Stimulated activated naive CD4-positive, alpha-beta T cell (primary cell): Measurements from ENCODE around the gene C3orf49.

Experiments used
- DNase-seq, 6 experiments: peaks; one replicate each; lab custom pipeline; 2025; lab: John Stamatoyannopoulos, UW

C3orf49 gene

DNA sequence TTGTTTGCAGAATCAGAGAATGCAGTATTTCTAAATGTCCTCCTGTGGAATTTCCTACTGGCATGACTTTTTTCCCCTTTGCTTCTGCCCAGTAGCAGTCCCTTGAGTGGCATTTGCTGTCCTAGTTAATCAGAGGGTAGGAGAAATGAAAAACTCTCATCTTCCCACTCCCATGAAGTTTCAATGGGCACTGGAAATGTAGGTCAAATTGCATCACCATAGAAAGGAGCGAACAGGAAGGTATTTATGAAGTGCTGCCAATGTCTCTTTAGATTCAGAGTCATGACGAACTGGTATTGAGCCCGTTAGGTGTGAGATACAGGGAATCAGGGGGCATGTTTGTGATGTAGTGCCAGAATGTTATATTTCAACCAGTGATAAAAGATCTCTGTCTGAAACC lies 67.8 kb downstream of the C3orf49 start:
- DNase-seq = no peak

DNA sequence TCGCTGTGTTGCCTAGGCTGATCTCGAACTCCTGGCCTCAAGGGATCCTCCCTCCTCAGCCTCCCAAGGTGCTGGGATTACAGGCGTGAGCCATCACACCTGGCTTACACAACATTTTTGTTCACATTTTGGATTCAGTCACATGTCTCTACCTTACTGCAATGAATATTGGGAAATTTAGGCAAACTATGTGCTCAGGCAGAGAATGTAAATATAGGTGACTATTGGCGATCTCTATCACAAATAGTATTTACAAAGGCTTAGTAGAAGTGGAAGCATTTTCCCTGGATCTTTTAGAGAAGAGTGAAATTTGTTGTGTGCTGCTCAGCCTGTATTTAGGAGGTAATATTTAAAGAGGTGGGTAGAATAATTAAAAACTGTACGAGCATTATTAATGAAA lies 72.4 kb downstream of the C3orf49 start:
- no peak for DNase-seq

DNA sequence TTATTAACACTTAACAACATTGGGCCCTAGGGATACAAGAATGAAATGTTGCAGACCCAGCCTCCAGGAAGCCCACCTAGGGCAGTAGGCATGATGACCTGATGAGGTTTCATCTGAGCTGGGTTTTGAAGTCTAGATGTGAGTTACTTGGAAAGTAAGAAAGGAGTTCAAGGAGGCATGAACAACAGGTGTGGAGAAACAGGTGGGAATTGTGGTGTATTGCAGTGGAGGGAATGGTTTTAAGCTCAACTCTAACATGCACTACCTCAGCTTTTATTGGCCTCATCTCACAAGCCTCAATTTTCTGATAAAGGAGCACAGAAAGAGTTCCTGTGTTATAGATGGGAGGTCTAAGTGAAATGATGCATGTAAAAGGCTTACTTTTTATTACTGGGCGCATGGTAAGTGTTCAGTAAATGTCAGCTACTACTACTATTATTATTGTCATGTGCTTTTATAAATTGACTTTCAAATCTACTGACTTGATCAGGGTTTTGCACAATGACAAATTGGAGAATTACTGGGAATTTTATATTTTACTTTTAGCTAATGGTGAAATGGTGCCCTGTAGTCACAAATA lies 73.8 kb downstream of the C3orf49 start:
- no peak for DNase-seq

DNA sequence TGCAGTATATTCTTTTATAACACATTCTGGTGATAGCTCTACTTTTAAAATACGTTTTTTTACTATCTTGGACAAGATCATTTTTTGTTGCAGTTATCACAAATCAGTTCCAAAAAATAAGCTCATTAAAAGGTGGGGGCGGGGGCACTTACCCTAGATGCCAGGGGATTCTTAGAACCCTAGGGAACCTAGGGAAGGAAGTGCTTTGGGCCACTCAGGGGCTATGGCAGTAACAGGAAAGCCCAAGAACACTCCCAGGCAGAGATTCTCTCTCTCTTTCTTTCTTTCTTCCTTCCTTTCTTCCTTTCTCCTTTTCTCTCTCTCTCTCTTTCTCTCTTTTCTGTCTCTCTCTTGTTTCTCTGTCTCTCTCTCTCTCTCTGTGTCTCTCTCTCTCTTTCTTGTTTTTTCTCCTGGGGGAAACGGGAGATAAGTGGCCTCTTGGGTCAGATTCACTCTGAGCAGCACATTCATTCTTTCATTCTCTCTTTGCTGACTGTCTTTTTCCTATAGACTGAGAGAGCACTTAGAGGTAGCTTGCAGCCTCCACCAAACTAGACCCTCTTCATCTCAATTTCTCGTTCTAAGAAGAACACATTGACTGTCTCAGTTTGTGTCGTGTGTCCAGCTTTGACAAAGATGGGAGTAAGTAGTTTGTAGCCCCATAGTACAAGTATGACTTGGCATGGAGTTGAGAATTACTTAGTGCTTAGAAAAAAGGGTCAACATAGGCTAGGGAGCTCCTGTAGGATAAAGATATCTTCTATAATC lies 76.5 kb downstream of the C3orf49 start:
- no peak for DNase-seq

DNA sequence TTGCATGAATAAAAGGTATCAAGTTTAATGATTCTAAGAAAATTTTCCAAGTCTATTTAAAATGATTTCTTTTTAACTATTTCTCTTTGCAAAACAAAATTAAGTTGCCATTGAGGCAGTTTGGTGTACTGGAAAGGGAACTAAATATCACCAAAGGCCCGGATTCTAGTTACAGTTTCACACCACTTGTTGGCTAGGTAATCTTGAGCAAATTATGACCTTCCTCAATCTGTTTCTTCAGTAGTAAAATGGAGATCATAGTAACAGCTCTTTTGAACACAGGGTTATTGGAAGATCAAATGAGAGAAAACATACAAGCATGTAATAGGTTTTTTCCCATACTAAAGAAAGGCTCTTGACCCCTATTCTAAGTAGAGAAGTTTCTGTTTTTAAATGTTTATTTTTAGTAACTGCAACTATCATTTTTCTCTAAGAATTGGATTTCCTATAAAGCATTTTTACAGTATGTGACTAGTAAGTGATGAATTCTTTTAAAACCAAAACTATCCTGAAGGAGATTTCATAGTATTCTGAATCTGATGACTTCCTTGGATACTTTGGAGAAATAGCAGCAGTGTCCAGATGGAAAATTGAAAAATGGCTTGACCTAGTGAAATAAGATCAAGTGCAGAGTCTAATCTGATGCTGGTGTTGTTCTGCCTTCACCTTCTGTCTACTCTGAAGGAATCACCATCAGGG lies 77.4 kb downstream of the C3orf49 start:
- DNase-seq = no peak
